Natural killer cell (primary cell): ENCODE measurements around the gene CCDC187. TPM values are rescaled to one million over a fixed set of nuclear protein-coding genes. Genes with fewer than 3 reads are reported as not detected.

Experiments used
- ATAC-seq, 3 donors: fragments of 150-1000 bp in 2 of 3; fragments of 200-7000 bp in 1 of 3; cut with Tn5 transposase; 1 replicate in 1 of 3; 2 replicates in 2 of 3; pipeline ENCODE4 v1.10.0; 2021; ENCODE audit warnings: mild to moderate bottlenecking in 2 of 3, moderate library complexity in 2 of 3
- DNase-seq, 2 donors: peaks; one replicate each; pipeline versions ENCODE4 v3.0.0 to v3.0.0-alpha.2; 2013 to 2021; ENCODE audit warnings: mixed read lengths in 1 of 2
- H3K27ac ChIP-seq: one replicate; pipeline ENCODE4 v1.5.1; 2013; ENCODE audit warnings: mild to moderate bottlenecking, low read length
- H3K27me3 ChIP-seq: one replicate; pipeline ENCODE4 v1.6.1; 2013; ENCODE audit warnings: low read length; ENCODE audit not compliant: control insufficient read depth, insufficient read depth
- H3K36me3 ChIP-seq: one replicate; pipeline ENCODE4 v1.6.1; 2013; ENCODE audit warnings: low read length; ENCODE audit not compliant: control insufficient read depth, insufficient read depth
- H3K4me1 ChIP-seq: one replicate; pipeline ENCODE4 v1.6.1; 2013; ENCODE audit warnings: low read length; ENCODE audit not compliant: control insufficient read depth, insufficient read depth
- H3K4me3 ChIP-seq: one replicate; pipeline ENCODE4 v1.5.1; 2013; ENCODE audit warnings: low read length
- H3K9me3 ChIP-seq: one replicate; pipeline ENCODE4 v1.6.1; 2013; ENCODE audit warnings: low read length; ENCODE audit not compliant: control insufficient read depth, insufficient read depth
- H3K27ac Mint-ChIP-seq, 2 donors: one replicate each; pipeline ENCODE4 v1.8.0; 2022; ENCODE audit warnings: mild to moderate bottlenecking in 2 of 2, mixed read lengths in 2 of 2, moderate library complexity in 1 of 2
- H3K27me3 Mint-ChIP-seq, 2 donors: one replicate each; pipeline ENCODE4 v1.8.0; 2022; ENCODE audit warnings: low read depth in 2 of 2, mixed read lengths in 2 of 2
- H3K36me3 Mint-ChIP-seq: one replicate; pipeline ENCODE4 v1.8.0; 2022; ENCODE audit warnings: mixed read lengths
- H3K4me1 Mint-ChIP-seq, 2 donors: one replicate each; pipeline ENCODE4 v1.8.0; 2022; ENCODE audit warnings: mixed read lengths in 2 of 2
- H3K4me3 Mint-ChIP-seq: one replicate; pipeline ENCODE4 v1.8.0; 2022; ENCODE audit warnings: mild to moderate bottlenecking, moderate library complexity, mixed read lengths
- H3K9me3 Mint-ChIP-seq, 2 donors: one replicate each; pipeline ENCODE4 v1.8.0; 2022; ENCODE audit warnings: mixed read lengths in 2 of 2
- CTCF ChIP-seq: fragments of 200-600 bp; IDR thresholded peaks from one replicate; pipeline ENCODE4 v1.8.0; 2022; ENCODE audit warnings: antibody characterized with exemption
- WGBS: methylation state at CpG from one replicate; pipeline ENCODE4 v1.1.7; 2013; ENCODE audit warnings: missing lambda C conversion rate; ENCODE audit not compliant: insufficient coverage; 5-methylcytosine and 5-hydroxymethylcytosine counted together
- intact Hi-C: fragments of 100-400 bp; cut with micrococcal nuclease; formaldehyde crosslinking; loops from one replicate; pipeline ENCODE4 v1.14.2; 2022
- total RNA-seq, 4 donors: library from RNA; stranded (reverse); fragments of 120-200 nt in 1 of 4; gene quantifications; one replicate each; pipeline versions ENCODE4 v1.2.3 to v1.2.4, GENCODE V29; 2013 to 2022

The CCDC187 gene
- total RNA-seq, 3 donors from 2014 or later (not counting 1 experiment from before 2014, with no cell fraction given): 0.18 TPM; not detected in 2

- TF ChIP-seq CTCF: no peak
- Histone ChIP-seq H3K4me1 (peaks cover 7% of the 10 kb centered on the region), H3K9me3 (no peaks in the 10 kb centered on the region), H3K36me3 (no peaks in the 10 kb centered on the region), H3K4me3 (no peak overlapping the region), H3K27me3 (no peaks in the 10 kb centered on the region), H3K27ac (no peak overlapping the region)
- Mint-ChIP-seq H3K9me3 (no peaks in the 10 kb centered on the region), H3K4me1 (peaks cover 0 to 7% of the 10 kb centered on the region in 2 donors), H3K36me3 (no peaks in the 10 kb centered on the region), H3K27ac (no peak overlapping the region), H3K27me3 (no peaks in the 10 kb centered on the region), H3K4me3 (no peak overlapping the region)
- ATAC-seq (no peak), DNase-seq (no peak)
- 90% methylated on average over 18 of the region's 18 CpGs for WGBS
- intact Hi-C loops: no loop called here
Observed at GRCh38 chr9:136341042-136341655, 37.3 kb upstream of the CCDC187 start.

GRCh38 chr9:136340356-136341041 lies 36.6 kb upstream of the CCDC187 start:
- DNase-seq (no peak), ATAC-seq (no peak)
- Histone ChIP-seq H3K27ac (no peak overlapping the region), H3K27me3 (no peaks in the 10 kb centered on the region), H3K9me3 (no peaks in the 10 kb centered on the region), H3K4me1 (peaks cover 7% of the 10 kb centered on the region), H3K36me3 (no peaks in the 10 kb centered on the region), H3K4me3 (no peak overlapping the region)
- Mint-ChIP-seq H3K4me1 (peaks cover 0 to 7% of the 10 kb centered on the region in 2 donors), H3K9me3 (no peaks in the 10 kb centered on the region), H3K27me3 (no peaks in the 10 kb centered on the region), H3K4me3 (no peak overlapping the region), H3K36me3 (no peaks in the 10 kb centered on the region), H3K27ac (no peak overlapping the region)
- TF ChIP-seq CTCF: no peak
- WGBS: 96% methylated on average over 28 of the region's 28 CpGs
- intact Hi-C loops: no loop called here

GRCh38 chr9:136339958-136340310 lies 36.0 kb upstream of the CCDC187 start:
- Histone ChIP-seq H3K4me1 (peaks cover 7% of the 10 kb centered on the region), H3K27ac (no peak overlapping the region), H3K9me3 (no peaks in the 10 kb centered on the region), H3K27me3 (no peaks in the 10 kb centered on the region), H3K4me3 (no peak overlapping the region), H3K36me3 (no peaks in the 10 kb centered on the region)
- Mint-ChIP-seq H3K27me3 (no peaks in the 10 kb centered on the region), H3K27ac (no peak overlapping the region), H3K4me3 (no peak overlapping the region), H3K4me1 (peaks cover 0 to 7% of the 10 kb centered on the region in 2 donors), H3K36me3 (no peaks in the 10 kb centered on the region), H3K9me3 (no peaks in the 10 kb centered on the region)
- intact Hi-C loops: no loop called here
- no peak for DNase-seq
- TF ChIP-seq CTCF: no peak
- ATAC-seq: no peak
- 88% methylated on average over 12 of the region's 12 CpGs for WGBS
